GM18861 (cell line): ENCODE results near the gene DPYSL4.

ENCODE experiments used
- ATAC-seq: cut with Tn5 transposase; IDR thresholded peaks from one replicate; pipeline ENCODE4 v1.9.1; 2021; ENCODE audit not compliant: unreplicated experiment

The DPYSL4 gene

DNA sequence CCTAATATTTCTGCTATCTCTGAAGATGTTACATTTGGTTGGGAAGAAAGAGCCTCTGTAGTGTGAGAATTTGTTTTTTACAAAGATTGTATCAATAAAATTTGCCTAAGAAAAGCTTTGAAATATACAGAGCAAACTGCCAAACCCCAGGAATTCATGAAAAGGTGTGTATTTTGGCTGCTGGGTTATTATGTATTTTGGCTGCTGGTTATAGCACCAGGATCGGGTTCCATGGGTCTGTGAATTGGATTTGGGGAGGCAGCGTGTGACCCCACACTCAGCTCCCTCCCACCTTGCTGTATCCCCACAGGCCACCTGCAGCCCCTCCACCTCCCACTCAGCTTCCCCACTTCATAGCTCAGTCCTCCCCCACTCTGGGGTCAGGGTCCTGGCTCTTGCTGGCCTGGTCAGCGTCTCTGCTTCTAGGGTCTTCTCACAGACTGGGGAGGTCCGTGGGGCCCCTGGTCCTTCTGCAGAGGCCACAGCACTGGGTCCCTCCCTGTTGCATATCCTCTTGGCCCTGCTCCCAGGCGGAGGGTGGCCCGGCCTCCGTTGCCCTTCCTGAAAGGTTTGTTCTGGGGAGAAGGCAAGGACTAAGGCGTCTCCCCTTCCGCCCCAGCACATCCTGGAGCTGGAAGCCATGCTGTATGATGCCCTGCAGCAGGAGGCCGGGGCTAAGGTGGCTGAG, 24.0 kb upstream of the DPYSL4 start:
- ATAC-seq: no peak

DNA sequence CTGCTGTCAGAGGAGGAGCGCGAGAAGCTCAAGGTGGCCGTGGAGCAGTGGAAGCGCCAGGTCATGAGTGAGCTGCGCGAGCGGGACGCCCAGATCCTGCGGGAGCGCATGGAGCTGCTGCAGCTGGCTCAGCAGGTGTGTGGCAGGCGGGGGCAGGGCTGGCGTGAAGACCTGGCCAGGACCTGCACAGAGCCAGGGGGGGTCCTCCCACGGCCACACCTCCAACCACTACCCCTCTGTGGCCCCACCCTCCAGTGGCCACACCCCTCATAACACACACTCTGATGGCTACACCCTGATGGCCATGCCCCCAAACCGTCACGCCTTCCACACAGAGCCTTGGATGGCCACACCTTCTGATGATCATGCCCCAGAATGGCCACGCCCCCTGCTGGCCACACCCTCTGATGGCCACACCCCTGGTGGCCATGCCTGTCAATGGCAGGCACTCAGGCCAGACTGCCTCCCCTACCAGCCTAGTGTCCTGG, 23.4 kb upstream of the DPYSL4 start:
- peak; percentile 64 for ATAC-seq

DNA sequence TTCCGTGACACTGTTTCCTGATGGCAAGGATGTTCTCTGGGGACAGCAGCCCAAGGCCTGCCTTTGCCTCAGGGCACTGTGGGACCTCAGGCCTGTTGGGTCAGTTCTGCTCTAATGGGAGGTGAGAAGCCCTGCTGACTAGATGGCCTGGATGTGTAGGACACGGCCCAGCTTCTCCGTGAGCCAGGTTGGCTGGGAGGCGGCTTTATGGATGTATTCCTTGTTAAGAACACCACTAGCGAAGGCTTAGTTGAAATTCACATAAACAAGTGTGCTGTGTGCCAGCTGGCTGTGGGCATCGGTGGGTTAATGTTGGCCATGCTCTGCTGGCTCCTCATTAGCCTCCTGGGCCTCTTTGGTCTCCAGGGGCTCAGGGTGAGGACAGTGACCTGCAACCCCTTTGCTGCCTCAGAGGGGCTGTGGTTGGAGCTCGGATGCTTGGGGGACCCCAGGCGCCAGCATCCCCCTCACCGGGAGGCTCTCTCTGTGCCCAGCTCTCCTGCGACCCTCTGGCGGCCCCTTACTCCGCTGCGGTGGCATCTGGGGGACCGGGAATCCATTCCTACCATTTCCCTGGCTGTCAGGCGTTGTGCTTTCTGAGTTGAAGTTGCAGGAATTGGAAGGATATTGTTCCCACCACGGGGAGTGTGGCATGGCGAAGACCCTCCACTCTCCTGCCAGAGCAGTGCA, 22.8 kb upstream of the DPYSL4 start:
- no peak for ATAC-seq

DNA sequence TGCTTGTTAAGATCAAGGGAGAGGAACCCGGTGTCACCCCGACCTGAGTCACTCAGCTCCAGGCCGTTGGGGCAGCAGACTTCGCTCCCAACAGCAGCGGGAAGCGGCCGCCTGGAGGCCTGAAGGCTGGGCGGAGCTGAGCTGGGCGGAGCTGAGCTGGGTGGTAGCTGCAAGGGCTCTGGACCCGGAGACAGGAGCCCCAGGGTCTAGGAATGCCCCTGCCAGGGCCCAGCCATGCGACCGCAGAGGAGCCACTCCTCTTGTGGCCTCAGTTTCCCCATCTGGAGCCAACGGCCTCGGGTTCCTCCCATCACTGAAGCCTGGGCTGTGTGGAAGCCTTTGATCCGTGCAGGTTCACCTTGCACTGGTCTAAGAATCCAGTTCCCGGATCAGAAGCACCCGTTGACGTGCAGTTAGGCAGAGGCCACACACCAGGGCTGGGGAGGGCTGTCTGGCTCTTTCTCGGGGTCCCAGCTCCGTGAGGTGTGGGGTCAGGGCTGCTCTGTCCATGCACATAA, 21.9 kb upstream of the DPYSL4 start:
- no peak for ATAC-seq

DNA sequence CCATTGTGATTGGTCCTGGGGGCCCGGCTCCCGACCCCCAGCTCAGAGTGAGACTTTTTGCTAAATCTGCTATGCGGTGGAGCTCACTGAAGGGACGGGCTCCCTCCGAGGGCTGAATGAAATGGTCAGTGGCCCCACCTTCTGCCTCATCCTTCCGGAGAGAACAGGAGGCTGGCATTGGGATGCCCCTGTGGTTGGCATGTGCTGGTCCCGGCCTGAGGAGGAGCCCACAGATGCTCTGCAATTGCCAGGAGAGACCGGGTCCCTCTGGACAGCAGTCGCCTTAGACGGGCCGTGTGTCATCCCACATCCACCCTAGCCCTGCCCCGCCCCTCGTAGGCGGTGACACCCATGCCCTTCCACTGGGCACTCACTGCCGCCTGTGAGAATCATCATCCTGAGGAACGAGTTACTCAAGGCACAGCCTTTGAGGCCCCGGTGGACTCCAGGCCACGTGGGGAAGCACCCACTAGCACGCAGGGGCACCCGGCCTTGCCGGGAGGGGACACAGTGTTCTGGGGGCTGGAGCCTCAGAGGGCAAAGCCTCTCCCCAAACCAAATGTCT, 21.2 kb upstream of the DPYSL4 start:
- no peak for ATAC-seq

DNA sequence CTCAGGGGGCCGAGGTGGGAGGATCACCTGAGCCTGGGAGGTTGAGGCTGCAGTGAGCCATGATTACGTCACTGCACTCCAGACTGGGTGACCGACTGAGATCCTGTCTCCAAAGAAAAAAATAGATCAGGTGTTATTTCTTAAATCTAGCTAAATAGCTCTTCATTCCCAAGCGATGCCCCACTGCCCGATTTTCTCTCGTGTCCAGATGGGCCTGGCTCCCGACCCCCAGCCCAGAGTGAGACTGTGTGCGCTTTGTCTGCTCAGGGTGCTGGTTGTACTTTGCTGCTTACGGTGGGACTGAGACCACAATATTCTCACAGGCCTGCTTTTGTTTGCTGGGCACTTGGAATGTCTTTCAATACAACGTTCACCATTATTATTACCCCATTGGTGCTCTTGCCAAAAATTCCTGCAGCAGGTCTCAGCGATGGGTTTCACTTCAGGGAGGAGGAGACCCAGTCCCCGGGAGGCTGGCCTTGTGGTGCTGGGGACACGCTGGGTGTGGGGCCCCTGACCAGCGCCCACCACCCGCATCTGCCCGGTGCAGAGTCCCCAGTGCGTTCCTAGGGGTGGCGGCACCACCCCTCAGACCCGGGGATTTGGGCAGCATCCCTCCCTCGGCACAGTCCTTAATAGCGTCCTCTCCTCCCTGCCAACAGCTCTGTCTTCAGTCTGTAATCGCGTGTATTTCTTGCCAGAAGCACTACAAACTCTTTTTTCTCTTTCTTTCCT, 20.4 kb upstream of the DPYSL4 start:
- no peak for ATAC-seq

DNA sequence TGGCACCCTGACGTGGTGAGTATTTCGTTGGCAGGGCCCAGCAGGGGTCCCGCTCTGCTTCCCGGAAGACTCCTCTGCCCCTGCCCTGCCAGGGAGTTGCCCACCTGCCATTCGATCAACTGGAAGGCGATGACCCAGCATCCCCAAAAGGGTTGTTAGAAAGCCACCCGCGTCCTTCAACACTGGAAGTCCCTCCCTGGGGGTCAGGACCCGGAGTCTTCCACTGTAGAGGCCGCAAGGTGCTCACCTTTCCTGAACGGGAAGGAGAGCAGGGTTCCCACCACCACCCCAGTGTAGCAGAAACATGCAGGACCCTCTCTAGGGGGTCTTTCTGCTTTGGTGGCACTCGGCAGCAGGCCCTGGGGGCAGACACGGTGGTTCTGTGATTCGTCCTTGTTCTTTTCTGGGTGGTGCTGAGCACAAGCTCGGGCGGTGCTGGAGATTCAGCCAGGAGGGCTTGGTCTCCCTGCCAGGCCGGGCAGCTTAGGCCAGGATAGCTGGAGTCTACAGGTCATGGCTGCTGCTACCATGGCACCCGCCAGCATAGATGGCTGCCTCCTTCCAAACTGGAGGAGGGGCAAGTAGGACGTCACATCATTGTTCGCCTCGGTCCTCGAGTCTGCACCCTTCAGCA, 19.6 kb upstream of the DPYSL4 start:
- no peak for ATAC-seq

DNA sequence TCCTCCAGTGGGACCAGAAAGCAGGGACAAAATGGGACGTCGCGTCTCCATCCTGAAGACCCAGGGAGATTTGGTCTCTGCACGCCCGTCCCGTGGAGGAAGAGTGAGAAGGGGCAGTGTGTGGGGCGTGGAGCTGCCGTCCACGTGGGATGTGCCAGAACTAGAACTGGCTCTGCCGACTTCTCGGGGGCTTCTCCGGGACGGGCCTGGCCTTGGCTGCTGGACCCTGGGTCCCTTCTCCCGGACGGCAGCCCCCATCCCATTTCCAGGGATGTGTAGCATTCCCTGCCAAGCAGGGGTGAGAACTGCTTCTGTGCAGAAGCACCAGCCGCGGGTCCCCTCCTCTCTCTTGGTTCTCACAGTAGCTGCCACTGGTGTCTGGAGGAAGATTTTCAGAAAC, 18.8 kb upstream of the DPYSL4 start:
- ATAC-seq: no peak

DNA sequence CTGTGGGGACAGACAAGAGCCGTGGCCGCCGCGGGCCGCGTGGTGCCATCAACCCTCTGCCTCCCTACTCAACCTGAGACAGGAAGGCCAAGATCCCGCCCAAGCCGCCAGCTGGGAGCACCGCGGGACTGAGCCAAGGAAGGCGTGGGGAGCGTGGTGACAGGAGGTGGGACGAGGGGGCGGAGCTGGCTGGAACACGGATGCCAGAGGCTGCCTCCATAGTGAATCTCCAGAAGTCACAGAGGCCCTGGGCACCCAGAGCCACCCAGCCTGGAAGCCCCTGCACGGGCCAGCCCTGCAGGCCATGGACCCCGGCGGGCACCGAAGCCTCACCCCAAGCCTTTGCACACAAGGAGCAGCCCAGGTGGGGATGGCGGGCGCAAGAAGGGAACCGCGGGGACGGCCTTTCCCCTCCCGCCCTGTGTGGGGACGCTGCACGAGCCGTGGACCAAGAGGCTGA, 18.1 kb upstream of the DPYSL4 start:
- ATAC-seq: no peak

DNA sequence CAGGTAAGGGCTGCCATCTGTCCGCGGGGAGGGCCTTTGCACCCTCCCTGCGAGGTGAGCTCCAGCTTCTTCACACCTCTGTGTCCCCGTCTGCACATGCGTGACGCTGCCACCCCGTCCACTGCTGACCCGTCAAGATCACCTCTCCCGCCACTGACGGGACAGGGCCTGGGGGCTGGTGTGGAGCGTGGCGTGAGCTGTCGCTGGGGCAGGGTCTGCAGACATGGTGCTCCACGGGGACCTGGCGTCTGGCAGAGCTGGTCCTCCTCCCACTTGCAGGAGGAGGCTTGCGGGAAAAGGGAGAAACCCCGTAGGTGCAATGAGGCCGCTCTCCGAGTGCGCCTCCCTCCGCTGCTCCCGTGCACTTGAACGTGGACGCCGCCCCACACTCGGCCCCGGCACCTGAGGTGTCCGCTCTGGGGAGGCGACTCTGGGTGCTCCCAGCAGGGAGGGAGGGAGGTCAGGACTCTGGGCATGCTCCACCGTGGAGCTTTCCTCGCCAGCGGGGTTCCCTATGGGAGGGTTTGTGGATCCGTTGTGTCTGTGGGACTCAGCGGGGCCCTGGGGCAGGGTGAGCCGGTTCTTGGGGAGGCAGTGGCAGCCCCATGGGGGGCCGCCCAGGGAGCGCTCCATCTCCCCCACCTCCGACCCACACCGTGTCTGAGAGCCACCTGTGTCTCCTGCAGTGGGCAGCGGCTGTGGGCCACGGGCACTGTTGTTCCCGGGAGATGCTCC, 17.6 kb upstream of the DPYSL4 start:
- ATAC-seq: no peak

DNA sequence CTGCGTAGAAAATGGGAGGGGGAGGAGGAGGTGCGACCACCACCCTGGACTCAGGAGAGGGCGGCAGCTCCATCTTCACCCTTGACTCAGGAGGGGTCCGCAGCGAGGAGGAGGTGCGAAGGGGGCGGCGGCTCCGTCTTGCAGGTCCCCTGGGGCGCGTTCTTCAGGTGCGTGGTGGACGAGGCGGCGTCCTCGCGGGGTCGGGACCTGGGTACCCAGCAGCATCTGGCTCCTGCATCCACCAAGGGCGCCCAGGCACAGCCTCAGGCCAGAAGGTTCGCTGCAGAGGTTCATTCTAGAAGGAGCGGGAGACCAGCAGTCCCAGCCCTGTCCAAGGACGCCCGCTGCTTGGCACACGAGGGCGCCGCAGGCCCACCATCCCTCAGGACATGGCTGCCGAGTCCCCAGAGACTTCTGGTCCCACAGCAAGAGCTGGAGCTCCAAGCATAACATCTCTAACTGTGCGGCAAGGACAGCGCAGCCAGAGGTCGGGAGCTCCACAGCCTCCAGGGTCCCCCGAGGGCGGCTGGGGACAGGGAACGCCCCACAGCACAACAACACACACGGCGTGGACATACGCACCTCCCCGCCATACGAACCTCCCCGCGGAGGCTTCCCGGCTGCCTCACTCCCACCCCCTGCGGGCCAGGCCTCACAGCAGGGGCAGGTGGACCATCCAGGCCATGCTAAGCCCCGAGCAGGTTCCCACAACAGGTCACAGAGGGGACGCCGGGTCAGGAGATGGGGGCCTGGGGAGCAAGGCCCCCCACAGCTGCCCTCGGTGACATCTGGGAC, 16.8 kb upstream of the DPYSL4 start:
- no peak for ATAC-seq

DNA sequence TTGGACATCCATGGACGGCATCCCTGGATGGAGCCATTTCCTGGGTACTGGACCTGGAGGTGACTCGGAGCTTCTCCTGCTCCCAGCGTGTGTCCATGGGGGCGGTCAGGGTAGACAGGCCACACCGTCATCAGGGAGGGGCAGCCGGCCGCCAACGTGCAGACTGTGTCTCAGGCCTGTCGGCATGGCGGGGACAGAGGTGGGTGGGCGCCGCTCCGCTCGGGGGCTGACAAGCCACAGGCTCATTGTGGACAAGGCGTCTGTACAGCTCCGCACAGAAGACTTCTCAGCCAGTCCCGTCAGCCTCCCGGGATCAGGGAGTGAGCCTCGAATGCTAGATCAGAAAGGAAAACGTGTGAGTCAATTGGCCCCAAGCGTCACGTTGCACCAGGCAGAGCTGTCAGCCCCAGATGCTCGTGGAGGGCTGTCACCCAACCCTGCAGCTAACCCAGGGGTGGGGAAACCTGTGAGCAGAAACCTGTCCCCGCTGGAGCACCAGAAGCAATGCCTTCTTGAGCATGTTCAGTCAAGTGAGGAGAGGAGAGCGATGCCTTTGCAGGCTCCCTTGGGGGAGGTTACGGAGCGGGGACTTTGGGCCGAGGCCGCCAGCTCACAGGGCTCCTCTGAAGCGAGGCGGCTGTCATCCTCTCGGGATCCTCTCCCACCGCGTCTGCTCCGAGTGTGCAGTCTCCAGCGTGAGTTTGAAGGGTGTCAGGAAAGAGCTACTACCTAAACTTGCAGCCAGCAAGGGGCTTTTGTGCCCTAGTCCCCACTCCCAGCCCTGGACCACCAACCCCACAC, 16.0 kb upstream of the DPYSL4 start:
- ATAC-seq: no peak

DNA sequence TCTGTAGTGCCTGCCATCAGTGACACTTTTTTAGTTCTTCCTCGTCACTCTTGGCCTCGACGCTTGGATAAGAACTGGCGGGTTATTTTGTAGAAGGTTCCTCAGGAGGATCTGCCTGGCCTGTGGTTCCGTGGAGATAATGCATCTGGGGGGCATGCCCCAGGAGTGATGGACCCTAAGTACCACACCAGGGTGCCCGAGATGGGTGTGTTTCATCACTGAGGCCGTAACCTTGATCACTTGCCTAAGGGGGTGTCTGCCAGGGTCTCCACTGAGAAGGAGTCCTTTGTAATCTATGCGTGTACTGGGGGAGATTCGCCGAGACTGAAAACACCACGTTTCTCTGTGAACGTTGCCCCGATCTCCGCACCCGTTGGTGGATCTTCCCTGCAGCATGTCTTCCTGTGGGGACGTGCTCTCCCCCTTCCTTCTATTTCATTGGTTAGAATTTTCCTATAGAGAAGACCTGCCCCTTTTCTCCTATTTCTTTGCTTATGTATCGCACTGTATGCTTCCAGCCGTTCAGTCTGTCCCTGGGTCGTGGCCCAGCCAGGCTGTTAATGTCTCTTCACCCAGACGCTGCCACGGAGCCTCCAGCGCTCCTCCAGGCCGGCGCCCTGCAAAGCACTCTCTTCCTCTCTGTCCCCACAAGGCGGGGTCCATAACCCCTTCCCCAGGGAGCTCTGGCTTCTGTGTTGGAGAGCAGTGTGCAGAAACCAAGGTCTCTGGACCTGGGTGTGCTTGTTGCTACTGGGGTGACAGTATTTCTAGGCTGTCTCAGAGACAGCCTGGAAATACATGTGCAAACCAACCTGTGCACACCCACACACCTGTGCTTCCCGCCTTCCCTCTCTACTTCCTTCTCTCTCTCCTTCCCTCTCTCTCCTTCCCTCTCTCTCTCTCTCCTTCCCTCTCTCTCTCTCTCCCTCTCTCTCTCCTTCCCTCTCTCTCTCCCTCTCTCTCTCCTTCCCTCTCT, 14.4 kb upstream of the DPYSL4 start:
- ATAC-seq: no peak

DNA sequence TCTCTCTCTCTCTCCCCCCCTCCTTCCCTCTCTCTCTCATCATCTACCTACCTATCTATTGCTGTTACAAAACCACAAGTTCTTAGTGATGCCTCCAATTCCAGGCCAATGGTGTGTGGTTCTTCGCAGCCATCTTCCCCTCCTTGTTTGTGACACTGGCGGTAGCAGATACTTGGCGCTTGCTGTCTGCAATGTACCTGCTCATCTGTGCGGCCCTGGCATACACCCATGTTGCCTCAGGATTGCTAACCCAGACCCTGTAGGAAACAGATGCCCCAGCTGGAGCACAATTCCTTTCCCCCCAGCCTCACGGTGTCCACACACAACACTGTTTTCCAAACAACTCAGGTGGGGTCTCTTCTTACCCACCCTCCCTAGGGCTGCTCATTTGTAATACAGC, 13.6 kb upstream of the DPYSL4 start:
- ATAC-seq: no peak

DNA sequence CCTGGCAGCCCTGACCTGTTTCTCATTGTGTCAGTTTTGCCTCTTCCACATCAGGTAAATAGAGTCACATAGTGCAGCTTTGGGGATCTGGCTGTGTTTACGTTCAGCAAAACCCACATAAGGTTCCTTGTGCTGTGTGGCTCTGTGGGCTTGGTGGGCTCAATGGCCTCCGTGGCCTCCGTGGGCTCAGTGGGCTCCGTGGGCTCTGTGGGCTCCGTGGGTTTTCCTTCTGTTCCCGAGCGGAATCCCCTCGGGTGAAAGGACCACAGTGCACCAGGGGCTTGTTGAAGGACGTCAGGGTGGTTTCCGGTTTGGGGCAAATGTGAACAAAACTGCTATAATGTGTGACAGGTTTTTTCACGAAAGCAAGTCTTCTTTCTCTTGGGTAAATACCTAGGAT, 12.5 kb upstream of the DPYSL4 start:
- no peak for ATAC-seq

DNA sequence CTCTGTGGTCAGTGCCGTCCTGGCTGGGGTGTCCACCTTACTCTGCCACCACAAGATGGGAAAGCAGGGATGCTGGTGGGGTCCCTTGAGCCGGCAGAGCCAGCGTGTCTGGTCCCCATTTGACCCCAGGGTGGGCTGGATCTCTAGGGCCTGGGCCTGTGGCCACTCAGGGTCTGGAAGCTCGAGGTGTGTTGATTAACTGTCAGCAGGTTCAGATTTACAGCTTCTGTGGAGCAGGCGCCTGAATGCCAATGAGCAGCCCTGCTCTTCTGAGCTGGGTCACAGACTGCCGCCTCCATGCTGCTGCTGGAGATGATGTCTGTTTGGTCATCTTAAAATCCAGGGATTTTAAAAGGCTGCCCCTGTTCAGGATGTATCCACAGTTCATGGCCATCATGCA, 11.3 kb upstream of the DPYSL4 start:
- ATAC-seq: no peak

DNA sequence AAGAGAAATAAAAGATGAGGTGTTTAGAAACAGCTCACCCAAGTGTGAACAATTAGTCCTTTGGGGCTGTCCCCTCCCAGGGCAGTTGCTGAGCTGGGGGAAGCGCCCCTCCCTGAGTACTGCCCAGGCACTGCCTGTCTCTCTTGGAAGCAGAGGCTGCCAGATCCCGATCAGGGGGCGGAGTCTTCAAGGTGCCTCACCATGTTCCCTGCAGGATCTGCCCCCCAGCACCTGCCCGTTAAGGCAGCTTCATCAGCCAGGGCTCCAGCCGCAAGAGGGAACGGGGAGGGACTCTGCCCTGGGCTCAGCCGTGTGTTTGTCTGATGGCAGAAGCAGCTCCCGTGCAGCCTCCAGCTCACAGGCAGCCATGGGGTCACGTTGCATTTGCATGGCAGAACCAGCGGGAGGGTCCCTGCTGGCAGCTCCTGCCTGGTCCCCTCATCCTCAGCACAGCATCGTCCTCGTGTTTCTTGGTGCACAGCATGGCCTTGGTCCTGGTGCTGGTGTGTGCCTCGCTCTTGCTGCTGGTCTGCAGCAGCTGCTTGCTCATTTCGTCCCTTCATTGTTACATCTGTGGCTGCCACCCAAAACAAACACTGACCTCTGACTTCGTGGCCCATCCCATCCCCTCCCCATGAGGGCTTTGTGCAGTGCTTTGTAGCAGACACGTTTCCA, 10.7 kb upstream of the DPYSL4 start:
- ATAC-seq: no peak
